Endometrial microvascular endothelial cells (primary cell): ENCODE data around the gene TEX51. TPM values are rescaled to one million over a fixed set of nuclear protein-coding genes. Genes with fewer than 3 reads are reported as not detected.

Source experiments
- in situ Hi-C: cut with HindIII; loops from 2 replicates; pipeline ENCODE4 v1.10.0; 2017; ENCODE audit warnings: low sequenced_read_pairs, low pct_unique_long_range_greater_than_20kb; ENCODE audit errors: inconsistent ontology term
- total RNA-seq: library from RNA; depleted of rRNA; stranded (reverse); fragments of >200 nt; gene quantifications from one replicate; pipeline ENCODE4 v1.2.3, GENCODE V29; 2015; ENCODE audit errors: inconsistent ontology term

Gene TEX51
- total RNA-seq, 1 donor from 2014 or later, result not detected

GRCh38 chr2:126877041-126877440, 21.6 kb upstream of the TEX51 start:
- in situ Hi-C loops, result no loop called here

DNA sequence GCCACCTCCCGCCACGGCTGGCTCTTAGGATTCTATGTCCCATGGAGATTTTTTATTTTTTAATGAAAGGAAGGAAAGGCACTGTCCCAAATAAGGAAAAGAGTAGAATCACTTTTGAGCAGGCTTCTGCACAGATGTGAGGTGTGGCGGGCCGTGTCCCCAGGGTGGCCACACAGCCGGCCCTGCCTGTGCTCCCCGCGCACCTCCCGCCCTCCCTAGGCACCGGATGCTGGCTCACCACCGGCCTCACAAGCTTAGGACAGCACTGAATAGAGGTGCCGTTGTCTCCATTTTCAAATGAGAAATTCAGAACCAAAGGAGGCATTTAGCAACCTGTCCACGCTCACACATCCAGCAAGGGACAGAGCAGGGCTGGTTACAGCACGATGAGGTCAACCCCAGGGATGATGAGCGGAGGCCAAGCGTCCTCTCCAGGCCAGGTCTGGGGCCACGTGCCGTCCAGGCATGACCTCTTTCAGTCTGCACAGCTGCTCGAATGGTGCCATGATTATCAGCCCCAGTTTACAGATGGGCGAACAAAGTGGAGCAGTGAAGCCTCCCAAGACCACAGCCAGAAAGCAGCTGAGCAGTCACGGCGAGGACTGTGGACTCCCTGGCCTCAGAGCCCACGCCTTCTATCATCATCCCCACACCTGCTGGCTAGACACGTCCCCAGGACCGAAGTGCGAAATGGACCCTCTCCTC, 20.7 kb upstream of the TEX51 start:
- in situ Hi-C loops, result no loop called here

DNA sequence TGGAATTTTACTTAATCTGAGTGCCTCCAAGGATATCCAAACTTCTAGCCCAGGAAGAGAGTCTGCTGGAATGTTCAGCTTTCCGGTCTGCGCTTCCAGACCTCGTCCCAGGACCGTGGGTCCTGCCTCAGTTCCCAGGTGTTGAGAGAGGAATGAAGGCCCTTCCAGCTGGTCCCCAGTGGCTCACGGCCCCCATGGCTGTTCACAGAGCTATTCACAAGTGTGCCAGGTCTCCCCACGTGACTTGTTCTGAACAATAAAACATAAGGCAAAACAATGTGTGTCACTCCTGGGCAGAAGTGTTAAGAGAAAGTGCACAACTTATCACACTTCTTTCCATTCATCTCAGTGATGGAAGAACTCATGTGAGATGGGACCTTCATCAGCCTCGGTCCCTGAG, 20.1 kb upstream of the TEX51 start:
- in situ Hi-C loops, result no loop called here

DNA sequence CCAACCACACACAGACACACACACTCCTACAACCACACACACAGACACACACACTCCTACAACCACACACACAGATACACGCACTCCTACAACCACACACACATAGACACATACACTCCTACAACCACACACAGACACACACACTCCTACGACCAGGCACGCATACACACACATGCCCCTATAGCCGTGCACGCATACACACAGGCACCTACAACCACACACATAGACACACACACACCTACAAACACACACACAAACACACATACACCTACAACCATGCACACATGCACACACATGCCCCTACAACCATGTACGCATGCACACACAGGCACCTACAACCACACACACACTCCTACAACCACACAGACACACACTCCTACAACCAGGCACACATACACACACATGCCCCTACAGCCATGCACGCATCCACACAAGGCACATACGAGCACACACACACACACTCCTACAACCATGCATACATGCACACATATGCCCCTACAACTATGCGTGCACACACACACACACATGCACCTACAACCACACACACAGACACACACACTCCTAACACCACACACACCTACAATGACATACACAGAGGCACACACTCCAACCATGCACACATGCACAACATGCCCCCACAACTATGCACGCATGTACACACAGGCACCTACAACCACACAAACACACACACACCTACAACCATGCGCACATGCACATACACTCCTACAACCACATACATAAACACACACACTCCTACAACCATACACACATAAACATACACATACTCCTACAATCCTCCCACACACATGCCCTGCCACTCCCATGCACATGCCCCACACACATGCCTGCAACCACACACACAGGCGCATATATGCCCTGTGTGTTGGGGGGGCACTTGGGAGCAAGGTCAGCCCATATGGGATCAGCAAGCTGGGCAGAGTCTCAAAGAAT, 19.1 kb upstream of the TEX51 start:
- in situ Hi-C loops, result no loop called here

DNA sequence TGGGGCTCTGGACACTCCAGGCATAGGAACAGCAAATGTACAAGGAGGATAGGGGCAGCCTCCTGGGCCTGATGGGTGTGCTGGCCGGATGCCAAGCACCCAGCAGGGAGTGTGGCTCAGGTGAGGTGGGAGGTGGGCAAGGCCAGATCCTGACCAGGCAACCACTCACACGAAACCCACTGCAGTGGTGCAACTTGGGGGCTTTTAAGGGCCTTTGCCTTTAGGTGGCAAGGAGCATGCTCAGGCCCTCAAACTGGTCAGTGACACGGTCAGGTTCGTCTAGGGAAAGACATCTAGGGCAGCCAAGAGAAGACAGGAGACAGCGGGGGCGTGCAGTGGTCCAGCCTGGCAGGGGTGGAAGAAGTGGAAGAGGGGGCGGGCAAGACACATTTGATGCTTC, 18.4 kb upstream of the TEX51 start:
- in situ Hi-C loops, result no loop called here

GRCh38 chr2:126880817-126881216, 17.9 kb upstream of the TEX51 start:
- in situ Hi-C loops, result no loop called here

GRCh38 chr2:126881591-126881990, 17.1 kb upstream of the TEX51 start:
- in situ Hi-C loops, result no loop called here

DNA sequence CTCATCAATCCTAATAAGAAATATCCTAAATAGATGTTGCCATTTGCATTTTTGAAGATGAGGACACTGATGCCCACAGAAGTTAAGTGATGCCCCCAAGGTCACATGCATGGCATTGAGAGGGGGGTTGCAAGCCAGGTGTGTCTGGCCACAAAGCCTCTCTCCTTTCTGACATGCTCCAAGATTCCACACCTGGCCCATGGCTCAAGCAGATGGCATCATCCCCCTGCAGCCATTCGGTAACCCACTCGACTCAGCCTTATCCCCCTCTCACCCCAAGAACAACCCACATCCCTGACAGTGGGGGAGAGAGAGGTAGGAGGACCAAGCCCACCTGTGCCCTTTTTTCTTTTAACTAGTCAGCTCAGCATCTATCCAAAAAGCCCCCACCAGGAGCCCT, 16.5 kb upstream of the TEX51 start:
- in situ Hi-C loops, result no loop called here

- in situ Hi-C loops, result no loop called here
Observed at GRCh38 chr2:126882736-126883665, 15.7 kb upstream of the TEX51 start.

DNA sequence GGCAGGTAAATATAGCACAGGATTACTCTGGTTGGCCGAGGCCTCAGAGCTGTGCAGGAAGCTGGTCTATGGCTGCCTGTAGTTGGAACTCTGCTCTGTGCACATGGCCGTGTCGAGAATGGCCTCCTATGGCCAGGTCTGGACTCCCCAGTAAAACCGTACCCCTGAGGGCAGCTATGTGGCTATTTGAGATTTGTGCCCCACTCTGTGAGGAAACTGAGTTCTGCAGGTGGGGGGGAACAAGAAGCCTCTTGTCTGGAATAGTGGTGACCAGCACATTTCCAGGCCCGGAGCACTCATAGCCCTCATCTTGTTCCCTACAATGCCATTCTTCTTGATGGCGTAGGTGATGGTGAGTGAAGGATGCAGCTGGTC, 15.0 kb upstream of the TEX51 start:
- in situ Hi-C loops, result no loop called here

GRCh38 chr2:126884861-126885750, 13.6 kb upstream of the TEX51 start:
- in situ Hi-C loops, result no loop called here

DNA sequence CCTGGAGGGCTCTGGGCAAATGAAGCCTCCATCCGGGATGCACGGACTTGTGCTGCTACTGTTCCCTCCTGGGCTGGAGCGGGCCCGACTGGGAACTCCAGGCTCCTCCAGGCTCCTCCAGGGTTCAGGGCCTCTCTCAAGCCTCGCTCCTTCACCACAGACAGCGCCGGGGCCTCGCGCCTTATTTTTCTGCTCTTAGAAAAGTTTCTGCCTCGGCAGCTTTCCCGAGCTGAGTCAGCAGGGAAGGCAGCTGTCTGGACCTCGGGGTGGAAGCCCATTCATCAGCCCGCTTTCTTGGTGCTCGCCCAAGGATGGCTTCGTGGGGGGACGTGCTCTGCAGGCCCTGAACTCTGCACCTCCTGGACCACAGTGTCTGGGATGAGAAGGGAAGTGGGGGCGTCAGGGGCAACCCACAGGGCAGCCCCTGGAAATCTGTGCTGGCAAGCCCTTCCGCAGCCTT, 12.9 kb upstream of the TEX51 start:
- in situ Hi-C loops, result no loop called here

DNA sequence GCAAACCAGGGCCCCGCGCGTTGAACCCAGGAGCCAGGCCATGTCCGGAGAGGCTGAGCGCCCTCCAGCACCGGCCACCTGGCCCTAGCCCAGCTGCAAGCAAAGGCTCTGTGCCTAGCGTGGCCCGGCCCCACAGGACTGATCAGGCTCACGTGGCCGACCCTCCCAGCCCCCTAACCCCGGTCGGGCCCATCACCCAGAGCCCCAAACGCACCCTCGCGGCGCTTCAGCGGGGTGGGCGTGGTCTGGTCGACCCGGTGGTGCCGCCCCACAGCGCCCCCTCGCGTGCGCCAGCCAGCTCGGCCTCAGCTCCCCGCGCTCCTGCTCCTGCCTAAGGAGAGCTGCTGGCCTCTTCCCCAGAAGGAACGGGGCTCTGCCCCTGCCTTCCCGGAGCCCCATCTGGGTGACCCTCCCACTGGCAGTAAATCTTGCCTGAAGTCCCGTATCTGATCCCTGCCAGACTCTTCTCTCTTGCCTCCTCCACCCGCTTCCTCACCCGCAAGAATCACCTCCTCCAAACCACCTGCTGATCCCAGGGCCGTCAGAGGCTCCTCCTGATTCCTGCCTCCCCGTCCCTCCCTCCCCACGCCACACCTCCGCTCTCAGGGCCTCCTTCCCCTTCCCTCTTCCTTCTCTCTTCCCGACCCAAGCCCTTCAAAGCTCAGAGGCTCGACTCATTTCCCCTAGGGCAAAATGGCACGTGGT, 12.3 kb upstream of the TEX51 start:
- in situ Hi-C loops, result no loop called here

DNA sequence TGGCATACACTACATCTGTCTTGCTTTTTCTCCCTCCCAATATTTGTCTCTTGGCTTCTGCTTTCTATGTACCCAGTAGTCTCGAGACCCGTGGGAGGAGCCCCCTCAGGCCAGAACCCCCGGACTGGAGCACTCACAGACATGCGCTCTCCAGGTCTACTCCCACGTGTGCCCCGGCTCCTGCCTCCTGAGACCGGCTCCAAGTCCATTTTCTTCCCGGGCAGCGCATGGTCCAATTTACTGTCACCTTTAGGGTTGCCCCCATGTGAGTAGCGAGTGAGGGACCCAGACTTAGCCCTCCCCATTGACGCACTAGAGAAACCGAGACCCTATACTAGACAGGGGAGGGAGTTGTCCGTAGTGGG, 11.8 kb upstream of the TEX51 start:
- in situ Hi-C loops, result no loop called here

DNA sequence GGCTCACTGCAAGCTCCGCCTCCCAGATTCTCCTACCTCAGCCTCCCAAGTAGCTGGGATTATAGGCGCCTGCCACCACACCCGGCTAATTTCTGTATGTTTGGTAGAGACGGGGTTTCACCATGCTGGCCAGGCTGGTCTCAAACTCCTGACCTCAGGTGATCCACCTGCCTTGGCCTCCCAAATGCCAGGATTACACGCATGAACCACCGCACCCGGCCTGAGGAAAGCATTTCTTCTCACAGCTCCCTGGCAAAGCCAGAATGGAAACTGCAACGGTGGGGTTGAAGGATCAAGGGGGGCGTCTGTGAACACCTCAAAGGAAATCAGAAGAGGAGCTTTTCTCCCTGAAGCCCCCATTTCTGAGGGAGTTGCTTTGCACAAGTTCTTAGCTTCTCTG, 11.2 kb upstream of the TEX51 start:
- in situ Hi-C loops, result no loop called here

GRCh38 chr2:126888046-126888445, 10.6 kb upstream of the TEX51 start:
- in situ Hi-C loops, result no loop called here

DNA sequence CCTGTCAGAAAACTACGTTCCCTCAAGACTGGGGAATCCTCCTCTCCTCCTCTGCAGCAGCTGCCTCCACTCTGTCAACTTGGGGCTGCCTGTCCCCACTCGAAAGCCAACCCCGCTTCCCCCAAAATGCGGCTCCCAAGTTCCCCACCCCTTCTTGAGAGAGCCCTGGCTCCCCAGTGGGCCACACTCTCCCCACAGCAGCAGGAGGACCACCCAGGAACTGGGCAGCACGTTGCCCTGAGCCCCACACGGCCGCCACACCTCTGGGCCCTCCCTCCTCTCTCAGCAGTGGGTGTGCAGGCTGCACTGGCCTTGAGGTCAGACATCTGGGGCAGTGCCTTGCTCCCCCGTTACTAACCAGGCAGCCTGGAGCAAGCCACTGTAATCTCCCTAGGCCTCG, 9.6 kb upstream of the TEX51 start:
- in situ Hi-C loops, result no loop called here
